DOHH2 (cell line): ENCODE data around the gene ADPRM.

Experiments
- CTCF ChIP-seq: fragments of 200-600 bp; sonication (generic); IDR thresholded peaks from one replicate; pipeline ENCODE4 v1.5.1; 2014; ENCODE audit warnings: antibody characterized with exemption, mild to moderate bottlenecking, low read depth, low read length; ENCODE audit not compliant: poor library complexity, severe bottlenecking
- EZH2phosphoT487 ChIP-seq: fragments of 200-600 bp; sonication (generic); IDR thresholded peaks from 2 replicates; pipeline ENCODE4 v1.6.1; 2017; ENCODE audit warnings: borderline replicate concordance, mild to moderate bottlenecking, antibody characterized with exemption, low read length, moderate library complexity, mixed read lengths

GRCh38 chr17:10741416-10742135 lies 44.2 kb downstream of the ADPRM start:
- no peak for TF ChIP-seq CTCF
- TF ChIP-seq EZH2phosphoT487, result no peak
